Hepatocyte (in vitro differentiated cells): ENCODE data around the gene ATP7B. TPM values are rescaled to one million over a fixed set of nuclear protein-coding genes. Genes with fewer than 3 reads are reported as not detected.

ENCODE experiments used
- DNase-seq: peaks from one replicate; pipeline ENCODE4 v3.0.0-alpha.2; 2016; ENCODE audit warnings: low spot score
- H2AFZ ChIP-seq: fragments of 200-600 bp; sonication (generic); 2 replicates; pipeline ENCODE4 v1.6.0; 2016; ENCODE audit warnings: antibody characterized with exemption, mild to moderate bottlenecking
- H3K27ac ChIP-seq: fragments of 200-600 bp; sonication (generic); 2 replicates; pipeline ENCODE4 v1.5.1; 2016; ENCODE audit warnings: mild to moderate bottlenecking
- H3K27me3 ChIP-seq: fragments of 200-600 bp; sonication (generic); 2 replicates; pipeline ENCODE4 v1.6.1; 2016
- H3K36me3 ChIP-seq: fragments of 200-600 bp; sonication (generic); replicated peaks from 2 replicates; pipeline ENCODE4 v1.5.1; 2016; ENCODE audit warnings: low read depth; ENCODE audit not compliant: insufficient read depth
- H3K4me1 ChIP-seq: fragments of 200-600 bp; sonication (generic); 2 replicates; pipeline ENCODE4 v1.5.1; 2016; ENCODE audit warnings: mild to moderate bottlenecking, moderate library complexity; ENCODE audit not compliant: insufficient read depth
- H3K4me2 ChIP-seq: fragments of 200-600 bp; sonication (generic); 2 replicates; pipeline ENCODE4 v1.6.0; 2016
- H3K4me3 ChIP-seq: fragments of 200-600 bp; sonication (generic); 2 replicates; pipeline ENCODE4 v1.5.1; 2016; ENCODE audit warnings: mild to moderate bottlenecking
- H3K79me2 ChIP-seq: fragments of 200-600 bp; sonication (generic); 2 replicates; pipeline ENCODE4 v1.6.0; 2017; ENCODE audit warnings: mild to moderate bottlenecking
- H3K9me2 ChIP-seq: fragments of 200-600 bp; sonication (generic); replicated peaks from 2 replicates; pipeline ENCODE4 v1.6.0; 2017; ENCODE audit warnings: mild to moderate bottlenecking; ENCODE audit not compliant: insufficient read depth
- H3K9me3 ChIP-seq: fragments of 200-600 bp; sonication (generic); 2 replicates; pipeline ENCODE4 v1.5.1; 2016; ENCODE audit warnings: low read depth, mild to moderate bottlenecking
- H4K20me1 ChIP-seq: fragments of 200-600 bp; sonication (generic); 2 replicates; pipeline ENCODE4 v1.6.0; 2016; ENCODE audit warnings: mild to moderate bottlenecking; ENCODE audit not compliant: insufficient read depth, poor library complexity, severe bottlenecking
- EZH2 ChIP-seq: fragments of 200-600 bp; sonication (generic); IDR thresholded peaks from 2 replicates; pipeline ENCODE4 v1.6.1; 2016; ENCODE audit warnings: antibody characterized with exemption, mild to moderate bottlenecking, borderline replicate concordance
- EZH2phosphoT487 ChIP-seq: fragments of 200-600 bp; sonication (generic); IDR thresholded peaks from one replicate; pipeline ENCODE4 v1.6.1; 2018; ENCODE audit warnings: antibody characterized with exemption, mild to moderate bottlenecking, low read depth, moderate library complexity; ENCODE audit not compliant: unreplicated experiment, severe bottlenecking
- WGBS: methylation state at CpG from one replicate; pipeline ENCODE4 v1.1.6; 2016; ENCODE audit warnings: low lambda C conversion rate; ENCODE audit errors: missing lambda C conversion rate; 5-methylcytosine and 5-hydroxymethylcytosine counted together
- polyA plus RNA-seq: library from polyadenylated mRNA; unstranded; fragments of >200 nt; fragmentation: Nextera tagmentation; extraction: Ambion mirVana; gene quantifications from 2 replicates; pipeline ENCODE4 v1.2.1, GENCODE V29; 2016
- total RNA-seq: library from RNA; depleted of rRNA; stranded (reverse); fragments of >200 nt; gene quantifications from 2 replicates; pipeline ENCODE4 v1.2.3, GENCODE V29; 2014
- TF ChIP-seq, protein P1 (sequence below): fragments of 200-600 bp; sonication (generic); IDR thresholded peaks from 2 replicates; pipeline ENCODE4 v1.5.1; 2016; ENCODE audit warnings: antibody characterized with exemption, mild to moderate bottlenecking; ENCODE audit not compliant: poor library complexity

The ATP7B gene
- total and polyA plus RNA-seq, 2 experiments from 2014 or later = 47.3 to 70.0 TPM

DNA sequence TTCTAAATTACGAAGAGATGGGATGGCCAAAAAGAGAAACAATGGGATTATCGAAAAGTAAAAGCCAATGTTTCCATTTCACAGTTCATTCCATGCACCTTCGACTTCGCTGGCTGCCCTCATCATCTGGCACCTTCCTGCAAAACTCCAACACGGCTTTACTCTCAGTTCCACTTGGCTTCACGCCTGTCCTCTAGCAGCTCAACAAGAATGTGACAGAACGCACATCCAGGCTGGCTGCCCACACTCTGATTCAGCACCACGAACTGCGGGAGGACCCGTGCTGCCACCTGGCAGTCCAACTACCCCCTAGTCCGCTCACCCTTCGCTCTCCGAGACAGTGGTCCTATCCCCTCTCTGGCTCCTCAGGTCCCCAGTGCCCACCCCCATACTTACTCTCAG is 11.7 kb downstream of the ATP7B start:
- Histone ChIP-seq H3K79me2 (peaks cover 71% of the 10 kb centered on the region), H3K27me3 (no peaks in the 10 kb centered on the region), H4K20me1 (no peaks in the 10 kb centered on the region), H3K4me2 (peak overlapping the region; percentile 69), H3K27ac (peak overlapping the region; percentile 74), H3K36me3 (no peaks in the 10 kb centered on the region), H3K9me2 (no peaks in the 10 kb centered on the region), H2AFZ (no peak overlapping the region), H3K4me3 (no peak overlapping the region), H3K9me3 (no peaks in the 10 kb centered on the region), H3K4me1 (peaks cover 52% of the 10 kb centered on the region)
- WGBS = 61% methylated on average over 13 of the region's 13 CpGs
- no peak for TF ChIP-seq EZH2phosphoT487
- TF ChIP-seq EZH2 = no peak
- TF ChIP-seq, protein P1, sequence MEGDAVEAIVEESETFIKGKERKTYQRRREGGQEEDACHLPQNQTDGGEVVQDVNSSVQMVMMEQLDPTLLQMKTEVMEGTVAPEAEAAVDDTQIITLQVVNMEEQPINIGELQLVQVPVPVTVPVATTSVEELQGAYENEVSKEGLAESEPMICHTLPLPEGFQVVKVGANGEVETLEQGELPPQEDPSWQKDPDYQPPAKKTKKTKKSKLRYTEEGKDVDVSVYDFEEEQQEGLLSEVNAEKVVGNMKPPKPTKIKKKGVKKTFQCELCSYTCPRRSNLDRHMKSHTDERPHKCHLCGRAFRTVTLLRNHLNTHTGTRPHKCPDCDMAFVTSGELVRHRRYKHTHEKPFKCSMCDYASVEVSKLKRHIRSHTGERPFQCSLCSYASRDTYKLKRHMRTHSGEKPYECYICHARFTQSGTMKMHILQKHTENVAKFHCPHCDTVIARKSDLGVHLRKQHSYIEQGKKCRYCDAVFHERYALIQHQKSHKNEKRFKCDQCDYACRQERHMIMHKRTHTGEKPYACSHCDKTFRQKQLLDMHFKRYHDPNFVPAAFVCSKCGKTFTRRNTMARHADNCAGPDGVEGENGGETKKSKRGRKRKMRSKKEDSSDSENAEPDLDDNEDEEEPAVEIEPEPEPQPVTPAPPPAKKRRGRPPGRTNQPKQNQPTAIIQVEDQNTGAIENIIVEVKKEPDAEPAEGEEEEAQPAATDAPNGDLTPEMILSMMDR = peak; percentile 4
- no peak for DNase-seq

DNA sequence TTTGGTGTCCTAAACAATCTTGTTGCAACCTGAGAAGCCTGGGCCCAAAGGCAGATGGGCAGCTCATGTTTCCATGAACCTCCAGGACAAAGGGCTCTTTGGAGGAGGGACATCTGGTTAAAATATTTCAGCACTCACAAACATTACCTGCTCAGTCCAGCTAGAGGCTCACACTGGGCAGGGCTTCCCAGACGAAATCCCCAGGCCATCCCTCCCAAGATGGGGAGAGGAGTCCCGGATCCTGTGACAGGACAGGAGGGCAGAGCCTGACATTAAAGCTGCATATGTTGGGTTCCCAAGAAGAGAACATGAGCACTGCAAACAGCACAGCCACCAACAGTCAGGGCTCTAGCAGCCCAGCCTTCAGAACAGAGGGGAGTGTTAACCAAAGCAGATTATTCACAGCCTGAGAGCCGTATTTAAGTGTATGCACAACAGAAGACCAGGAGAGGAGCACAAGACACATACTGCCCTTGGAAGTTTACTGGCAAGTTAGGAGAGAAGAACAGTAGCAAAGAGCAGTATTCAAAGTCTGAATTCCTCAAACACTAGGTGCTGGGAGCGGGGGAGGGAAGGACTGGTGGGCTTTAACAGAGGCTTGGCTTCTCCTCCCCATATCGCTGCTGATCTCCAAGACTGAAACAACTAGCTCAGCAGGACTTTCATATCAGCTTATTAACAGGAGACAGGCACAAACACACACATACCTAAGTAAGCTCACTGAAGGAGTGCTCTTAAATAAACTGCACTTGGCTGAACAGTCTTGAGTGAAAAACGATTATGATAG is 12.3 kb downstream of the ATP7B start:
- Histone ChIP-seq H3K4me1 (peaks cover 52% of the 10 kb centered on the region), H3K4me2 (peak overlapping the region; percentile 69), H3K9me2 (no peaks in the 10 kb centered on the region), H3K9me3 (no peaks in the 10 kb centered on the region), H4K20me1 (no peaks in the 10 kb centered on the region), H2AFZ (no peak overlapping the region), H3K36me3 (no peaks in the 10 kb centered on the region), H3K4me3 (no peak overlapping the region), H3K27ac (peak overlapping the region; percentile 74), H3K79me2 (peaks cover 71% of the 10 kb centered on the region), H3K27me3 (no peaks in the 10 kb centered on the region)
- TF ChIP-seq EZH2 (no peak), EZH2phosphoT487 (no peak)
- TF ChIP-seq, protein P1 = no peak
- 16% methylated on average over 6 of the region's 6 CpGs for WGBS
- DNase-seq = peak; percentile 41

DNA sequence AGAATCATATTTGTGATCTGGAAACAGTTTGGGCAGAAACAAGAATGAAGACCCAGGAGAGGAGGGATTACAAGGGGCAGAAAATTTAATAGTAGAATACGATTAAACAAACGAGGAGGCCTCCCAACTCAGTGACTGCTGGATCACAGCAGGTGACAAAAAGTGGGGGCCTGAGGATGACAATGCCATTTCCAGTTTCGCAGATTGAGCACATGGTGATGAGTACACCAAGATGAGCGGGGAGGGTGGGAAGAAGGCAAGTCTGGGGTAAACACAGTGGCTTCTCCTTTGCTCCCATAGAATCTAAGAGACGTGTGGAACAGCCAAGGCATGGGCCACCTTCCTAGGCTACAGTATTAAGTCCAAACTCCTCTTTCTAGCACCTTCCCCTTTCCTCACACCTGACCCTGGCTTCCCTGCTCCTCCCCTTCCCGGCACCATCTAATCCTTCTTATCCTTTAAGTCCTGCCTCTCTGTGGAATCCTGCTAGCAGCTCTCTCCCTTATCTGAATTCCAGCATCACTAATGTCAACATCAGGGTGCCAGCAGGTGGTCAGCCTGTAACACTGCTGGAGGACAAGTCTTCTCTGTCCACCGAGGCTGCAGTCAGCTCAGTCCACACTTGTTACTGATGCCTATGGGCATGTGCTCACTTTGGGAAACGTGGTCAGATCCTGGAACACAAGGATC is 13.5 kb downstream of the ATP7B start:
- TF ChIP-seq EZH2 = no peak
- Histone ChIP-seq H3K4me3 (no peak overlapping the region), H3K27ac (peak overlapping the region; percentile 74), H2AFZ (no peak overlapping the region), H3K9me3 (no peaks in the 10 kb centered on the region), H3K9me2 (no peaks in the 10 kb centered on the region), H3K27me3 (no peaks in the 10 kb centered on the region), H3K36me3 (no peaks in the 10 kb centered on the region), H4K20me1 (no peaks in the 10 kb centered on the region), H3K4me2 (peak overlapping the region; percentile 69), H3K4me1 (peaks cover 44% of the 10 kb centered on the region), H3K79me2 (peaks cover 69% of the 10 kb centered on the region)
- 51% methylated on average over 8 of the region's 8 CpGs for WGBS
- peak; percentile 72 for DNase-seq

DNA sequence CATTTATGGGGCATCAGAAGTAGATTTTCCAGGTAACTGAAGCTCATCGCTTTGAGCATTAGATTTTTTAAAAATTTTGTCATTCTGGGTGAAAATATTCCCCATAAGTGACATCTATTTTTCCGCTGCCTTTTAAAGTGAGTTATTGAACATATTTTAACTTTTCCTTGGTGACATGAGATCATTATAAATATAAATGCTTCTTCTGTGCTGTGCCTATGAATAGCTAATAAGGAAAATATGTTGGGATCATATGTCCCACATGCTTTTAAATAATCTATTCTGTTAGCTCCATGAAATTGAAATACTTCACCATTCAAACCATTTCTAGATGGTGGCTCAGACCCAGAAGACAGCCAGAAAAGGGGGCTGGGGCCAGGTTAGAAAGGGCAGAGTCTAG is 14.1 kb downstream of the ATP7B start:
- Histone ChIP-seq H3K79me2 (peaks cover 75% of the 10 kb centered on the region), H3K9me2 (no peaks in the 10 kb centered on the region), H3K4me1 (peaks cover 44% of the 10 kb centered on the region), H3K9me3 (no peaks in the 10 kb centered on the region), H3K4me2 (peak overlapping the region; percentile 69), H3K27me3 (no peaks in the 10 kb centered on the region), H3K4me3 (no peak overlapping the region), H3K27ac (peak overlapping the region; percentile 67), H4K20me1 (no peaks in the 10 kb centered on the region), H2AFZ (no peak overlapping the region), H3K36me3 (no peaks in the 10 kb centered on the region)
- 98% methylated on average over 2 of the region's 2 CpGs for WGBS
- no peak for DNase-seq
- TF ChIP-seq, protein P1 = no peak
- TF ChIP-seq EZH2phosphoT487 (no peak), EZH2 (no peak)
